Progenitor cell of endocrine pancreas (in vitro differentiated cells): ENCODE results near the gene NINL. TPM values are rescaled to one million over a fixed set of nuclear protein-coding genes. Genes with fewer than 3 reads are reported as not detected.

Experiments
- DNase-seq: peaks from one replicate; pipeline ENCODE4 v3.0.0; 2021; ENCODE audit warnings: low spot score; ENCODE audit not compliant: unreplicated experiment
- H3K27ac Mint-ChIP-seq: 2 replicates; pipeline ENCODE4 v1.8.0; 2021; ENCODE audit warnings: mild to moderate bottlenecking, moderate library complexity, mixed read lengths
- H3K27me3 Mint-ChIP-seq: 2 replicates; pipeline ENCODE4 v1.8.0; 2021; ENCODE audit warnings: mixed read lengths
- H3K36me3 Mint-ChIP-seq: 2 replicates; pipeline ENCODE4 v1.8.0; 2022; ENCODE audit warnings: mixed read lengths; ENCODE audit not compliant: insufficient read depth
- H3K4me1 Mint-ChIP-seq: 2 replicates; pipeline ENCODE4 v1.8.0; 2021; ENCODE audit warnings: low read depth, mixed read lengths
- H3K4me3 Mint-ChIP-seq: 2 replicates; pipeline ENCODE4 v1.8.0; 2021; ENCODE audit warnings: low read depth, mild to moderate bottlenecking, moderate library complexity, mixed read lengths
- H3K9me3 Mint-ChIP-seq: 2 replicates; pipeline ENCODE4 v1.8.0; 2021; ENCODE audit warnings: low read depth, mixed read lengths
- CTCF ChIP-seq: fragments of 200-600 bp; sonication (generic); IDR thresholded peaks from one replicate; pipeline ENCODE4 v1.5.0; 2021; ENCODE audit warnings: antibody characterized with exemption, mild to moderate bottlenecking; ENCODE audit not compliant: unreplicated experiment
- total RNA-seq: library from RNA; stranded (reverse); gene quantifications from 2 replicates; pipeline ENCODE4 v1.2.1, GENCODE V29; 2021

NINL gene
- total RNA-seq, 1 donor from 2014 or later: 125 TPM

DNA sequence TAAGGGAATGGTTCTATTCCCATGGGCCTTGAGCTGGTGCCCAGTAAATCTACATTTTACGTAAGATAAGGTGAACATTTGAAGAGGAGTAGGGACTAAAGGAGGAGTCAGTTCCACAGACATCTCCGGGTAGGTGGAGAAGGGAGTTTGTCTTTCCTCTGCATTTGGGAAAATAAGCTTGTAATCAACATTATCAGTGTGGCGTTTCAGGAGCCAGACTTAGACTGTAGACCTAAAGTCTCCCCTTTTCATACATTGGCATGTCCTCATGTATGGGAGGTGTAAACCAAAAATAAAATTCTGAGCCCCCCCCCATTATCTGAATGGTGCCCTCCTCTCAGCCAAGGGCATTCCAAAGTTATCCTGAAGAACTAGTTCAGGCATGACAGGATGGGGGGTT is 40.2 kb downstream of the NINL start:
- DNase-seq: no peak
- TF ChIP-seq CTCF: no peak
- Mint-ChIP-seq H3K4me3 (no peak overlapping the region), H3K9me3 (no peaks in the 10 kb centered on the region), H3K27ac (peak overlapping the region; percentile 89), H3K4me1 (peaks cover 57% of the 10 kb centered on the region), H3K27me3 (no peaks in the 10 kb centered on the region), H3K36me3 (peaks cover 8% of the 10 kb centered on the region)

DNA sequence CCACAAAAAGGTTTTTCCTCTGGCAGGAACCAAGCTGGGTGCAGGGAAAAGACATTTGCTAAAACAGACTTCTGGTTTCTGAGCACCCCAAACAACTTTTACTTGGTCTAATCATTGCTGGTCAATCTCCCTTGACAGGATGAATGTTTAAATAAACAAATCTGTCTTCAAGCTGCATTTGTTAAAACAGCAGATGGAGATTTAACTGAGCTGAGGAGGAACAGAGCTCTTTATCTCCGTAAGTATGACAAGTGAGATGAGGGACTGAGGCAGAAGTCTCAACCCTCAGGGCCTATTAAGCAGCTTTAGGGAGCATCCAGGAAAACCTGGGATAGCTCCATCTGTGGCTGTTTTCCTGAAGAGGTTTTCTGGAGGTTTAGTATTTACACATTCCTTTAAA is 40.6 kb downstream of the NINL start:
- DNase-seq: no peak
- TF ChIP-seq CTCF: no peak
- Mint-ChIP-seq H3K36me3 (peaks cover 8% of the 10 kb centered on the region), H3K4me1 (peaks cover 54% of the 10 kb centered on the region), H3K27me3 (no peaks in the 10 kb centered on the region), H3K4me3 (no peak overlapping the region), H3K9me3 (no peaks in the 10 kb centered on the region), H3K27ac (peak overlapping the region; percentile 89)

DNA sequence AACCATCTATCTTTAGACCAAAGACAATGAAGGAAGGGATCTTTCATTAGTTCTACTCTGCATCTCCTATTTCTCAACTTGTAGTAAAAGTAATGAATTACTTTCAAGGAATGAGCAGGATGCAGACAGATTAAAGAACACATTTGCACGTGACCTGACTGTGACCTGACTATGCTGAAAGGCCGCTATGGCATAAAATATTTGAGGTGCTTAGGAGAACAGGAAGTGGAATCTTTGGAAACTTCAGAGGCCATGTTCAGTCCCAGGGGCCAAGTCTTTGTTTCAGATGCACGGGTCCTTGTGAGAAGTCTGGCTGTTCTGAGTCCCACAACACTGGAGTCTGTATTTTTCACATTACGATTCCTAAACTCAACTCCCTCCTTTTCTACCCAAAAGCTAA is 41.0 kb downstream of the NINL start:
- TF ChIP-seq CTCF: no peak
- Mint-ChIP-seq H3K9me3 (no peaks in the 10 kb centered on the region), H3K27me3 (no peaks in the 10 kb centered on the region), H3K4me1 (peaks cover 54% of the 10 kb centered on the region), H3K27ac (peak overlapping the region; percentile 89), H3K4me3 (no peak overlapping the region), H3K36me3 (peaks cover 8% of the 10 kb centered on the region)
- DNase-seq: no peak

GRCh38 chr20:25543068-25543467 is 42.3 kb downstream of the NINL start:
- H3K4me3 Mint-ChIP-seq: no peak overlapping the region
- H3K9me3 Mint-ChIP-seq: no peaks in the 10 kb centered on the region

DNA sequence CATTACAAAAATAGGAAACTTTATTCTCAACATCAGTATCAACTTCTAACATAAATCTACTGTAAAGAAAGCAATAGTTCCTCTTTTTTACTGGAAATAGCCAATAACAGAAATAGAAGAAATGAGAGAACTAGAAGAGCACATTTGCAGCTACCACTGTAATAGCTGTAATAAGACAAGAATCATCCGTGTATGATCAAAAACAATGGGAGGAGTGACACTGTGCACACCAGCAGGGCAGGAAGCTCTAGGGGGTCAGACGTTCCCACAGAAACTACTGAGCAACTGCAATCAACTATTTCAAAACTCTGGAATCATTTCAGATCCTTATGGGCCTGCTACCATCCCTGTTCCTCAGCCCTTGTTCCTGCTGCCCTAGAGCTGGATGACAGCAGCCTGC is 43.7 kb downstream of the NINL start:
- Mint-ChIP-seq H3K36me3 (peaks cover 11% of the 10 kb centered on the region), H3K9me3 (no peaks in the 10 kb centered on the region), H3K27me3 (no peaks in the 10 kb centered on the region), H3K27ac (no peak overlapping the region), H3K4me1 (peaks cover 48% of the 10 kb centered on the region), H3K4me3 (no peak overlapping the region)
- DNase-seq: no peak
- no peak for TF ChIP-seq CTCF

More at GRCh38 chr20:25543068-25543467, 42.3 kb downstream of the NINL start:
- Mint-ChIP-seq H3K27ac (no peak overlapping the region), H3K27me3 (no peaks in the 10 kb centered on the region), H3K36me3 (peaks cover 8% of the 10 kb centered on the region), H3K4me1 (peaks cover 53% of the 10 kb centered on the region)
- no peak for DNase-seq
- no peak for TF ChIP-seq CTCF
